ENCODE measurements around the gene TTC3. TPM values are rescaled to one million over a fixed set of nuclear protein-coding genes. Genes with fewer than 3 reads are reported as not detected.

TTC3 gene
- total and polyA plus RNA-seq, 2 of the 13 experiments (the other 11 are each of a cell fraction or from before 2014, with no cell fraction given): 55.7 to 108 TPM

- TF ChIP-seq ELF4 (CRISPR knock-in tag; IDR thresholded peaks at IDR 0.05; ENCODE audit: borderline replicate concordance): peak; percentile 95
- no peak for TF ChIP-seq ZNF766 (CRISPR knock-in tag; IDR thresholded peaks at IDR 0.05; ENCODE audit: borderline replicate concordance)
- no peak for TF ChIP-seq ZNF724P (CRISPR knock-in tag; IDR thresholded peaks at IDR 0.05; ENCODE audit: borderline replicate concordance)
- TF ChIP-seq JDP2 (CRISPR knock-in tag; IDR thresholded peaks at IDR 0.05; ENCODE audit: borderline replicate concordance): no peak; the same call in 1 of the 2 replicates
- no peak for TF ChIP-seq ZSCAN22 (CRISPR knock-in tag; IDR thresholded peaks at IDR 0.05)
- peak; percentile 96 for TF ChIP-seq SPEN (CRISPR knock-in tag; IDR thresholded peaks at IDR 0.05; ENCODE audit: low read depth)
- no peak for TF ChIP-seq NFE2 (CRISPR knock-in tag; IDR thresholded peaks at IDR 0.05)
- peak; percentile 24; the same call in 1 of the 2 replicates for TF ChIP-seq ZNF12 (CRISPR knock-in tag; IDR thresholded peaks at IDR 0.05)
- no peak for TF ChIP-seq SMYD3 (CRISPR knock-in tag; IDR thresholded peaks at IDR 0.05)
- no peak for TF ChIP-seq ZBTB7B (CRISPR knock-in tag; IDR thresholded peaks at IDR 0.05)
- TF ChIP-seq ZNF772 (CRISPR knock-in tag; IDR thresholded peaks at IDR 0.05): peak; percentile 89
- peak; percentile 97 for TF ChIP-seq KDM5B (CRISPR knock-in tag; IDR thresholded peaks at IDR 0.05; ENCODE audit: borderline replicate concordance)
- TF ChIP-seq, protein P1, sequence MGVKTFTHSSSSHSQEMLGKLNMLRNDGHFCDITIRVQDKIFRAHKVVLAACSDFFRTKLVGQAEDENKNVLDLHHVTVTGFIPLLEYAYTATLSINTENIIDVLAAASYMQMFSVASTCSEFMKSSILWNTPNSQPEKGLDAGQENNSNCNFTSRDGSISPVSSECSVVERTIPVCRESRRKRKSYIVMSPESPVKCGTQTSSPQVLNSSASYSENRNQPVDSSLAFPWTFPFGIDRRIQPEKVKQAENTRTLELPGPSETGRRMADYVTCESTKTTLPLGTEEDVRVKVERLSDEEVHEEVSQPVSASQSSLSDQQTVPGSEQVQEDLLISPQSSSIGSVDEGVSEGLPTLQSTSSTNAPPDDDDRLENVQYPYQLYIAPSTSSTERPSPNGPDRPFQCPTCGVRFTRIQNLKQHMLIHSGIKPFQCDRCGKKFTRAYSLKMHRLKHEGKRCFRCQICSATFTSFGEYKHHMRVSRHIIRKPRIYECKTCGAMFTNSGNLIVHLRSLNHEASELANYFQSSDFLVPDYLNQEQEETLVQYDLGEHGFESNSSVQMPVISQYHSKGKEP (CRISPR knock-in tag; IDR thresholded peaks at IDR 0.05): no peak
- 0 out of 2 replicates have a peak, but pooled peaks have one; percentile 47 for TF ChIP-seq MTF1 (CRISPR knock-in tag; IDR thresholded peaks at IDR 0.05)
- TF ChIP-seq ZBTB42 (CRISPR knock-in tag; IDR thresholded peaks at IDR 0.05): 0 out of 2 replicates have a peak, but pooled peaks have one; percentile 30
- peak; percentile 33; the same call in 1 of the 2 replicates for TF ChIP-seq CEBPG (CRISPR knock-in tag; IDR thresholded peaks at IDR 0.05)
- no peak for TF ChIP-seq NR1H2 (CRISPR knock-in tag; IDR thresholded peaks at IDR 0.05; ENCODE audit: borderline replicate concordance, low read depth)
- TF ChIP-seq, protein P2, sequence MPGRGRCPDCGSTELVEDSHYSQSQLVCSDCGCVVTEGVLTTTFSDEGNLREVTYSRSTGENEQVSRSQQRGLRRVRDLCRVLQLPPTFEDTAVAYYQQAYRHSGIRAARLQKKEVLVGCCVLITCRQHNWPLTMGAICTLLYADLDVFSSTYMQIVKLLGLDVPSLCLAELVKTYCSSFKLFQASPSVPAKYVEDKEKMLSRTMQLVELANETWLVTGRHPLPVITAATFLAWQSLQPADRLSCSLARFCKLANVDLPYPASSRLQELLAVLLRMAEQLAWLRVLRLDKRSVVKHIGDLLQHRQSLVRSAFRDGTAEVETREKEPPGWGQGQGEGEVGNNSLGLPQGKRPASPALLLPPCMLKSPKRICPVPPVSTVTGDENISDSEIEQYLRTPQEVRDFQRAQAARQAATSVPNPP (CRISPR knock-in tag; IDR thresholded peaks at IDR 0.05): no peak
- 0 out of 2 replicates have a peak, but pooled peaks have one; percentile 51 for TF ChIP-seq GZF1 (CRISPR knock-in tag; IDR thresholded peaks at IDR 0.05)
- TF ChIP-seq AHR (CRISPR knock-in tag; IDR thresholded peaks at IDR 0.05): no peak
- no peak for TF ChIP-seq HNF4A (CRISPR knock-in tag; IDR thresholded peaks at IDR 0.05)
- TF ChIP-seq, protein P3, sequence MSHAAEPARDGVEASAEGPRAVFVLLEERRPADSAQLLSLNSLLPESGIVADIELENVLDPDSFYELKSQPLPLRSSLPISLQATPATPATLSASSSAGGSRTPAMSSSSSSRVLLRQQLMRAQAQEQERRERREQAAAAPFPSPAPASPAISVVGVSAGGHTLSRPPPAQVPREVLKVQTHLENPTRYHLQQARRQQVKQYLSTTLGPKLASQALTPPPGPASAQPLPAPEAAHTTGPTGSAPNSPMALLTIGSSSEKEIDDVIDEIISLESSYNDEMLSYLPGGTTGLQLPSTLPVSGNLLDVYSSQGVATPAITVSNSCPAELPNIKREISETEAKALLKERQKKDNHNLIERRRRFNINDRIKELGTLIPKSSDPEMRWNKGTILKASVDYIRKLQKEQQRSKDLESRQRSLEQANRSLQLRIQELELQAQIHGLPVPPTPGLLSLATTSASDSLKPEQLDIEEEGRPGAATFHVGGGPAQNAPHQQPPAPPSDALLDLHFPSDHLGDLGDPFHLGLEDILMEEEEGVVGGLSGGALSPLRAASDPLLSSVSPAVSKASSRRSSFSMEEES (CRISPR knock-in tag; IDR thresholded peaks at IDR 0.05): peak; percentile 95
- TF ChIP-seq PHF8 (CRISPR knock-in tag; IDR thresholded peaks at IDR 0.05): peak; percentile 83
- peak; percentile 68; the same call in 1 of the 2 replicates for TF ChIP-seq ZNF614 (CRISPR knock-in tag; IDR thresholded peaks at IDR 0.05; ENCODE audit: borderline replicate concordance)
- TF ChIP-seq, protein P4, sequence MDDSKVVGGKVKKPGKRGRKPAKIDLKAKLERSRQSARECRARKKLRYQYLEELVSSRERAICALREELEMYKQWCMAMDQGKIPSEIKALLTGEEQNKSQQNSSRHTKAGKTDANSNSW (CRISPR knock-in tag; IDR thresholded peaks at IDR 0.05; ENCODE audit: borderline replicate concordance): peak; percentile 79; the same call in 1 of the 2 replicates
- TF ChIP-seq, protein P5, sequence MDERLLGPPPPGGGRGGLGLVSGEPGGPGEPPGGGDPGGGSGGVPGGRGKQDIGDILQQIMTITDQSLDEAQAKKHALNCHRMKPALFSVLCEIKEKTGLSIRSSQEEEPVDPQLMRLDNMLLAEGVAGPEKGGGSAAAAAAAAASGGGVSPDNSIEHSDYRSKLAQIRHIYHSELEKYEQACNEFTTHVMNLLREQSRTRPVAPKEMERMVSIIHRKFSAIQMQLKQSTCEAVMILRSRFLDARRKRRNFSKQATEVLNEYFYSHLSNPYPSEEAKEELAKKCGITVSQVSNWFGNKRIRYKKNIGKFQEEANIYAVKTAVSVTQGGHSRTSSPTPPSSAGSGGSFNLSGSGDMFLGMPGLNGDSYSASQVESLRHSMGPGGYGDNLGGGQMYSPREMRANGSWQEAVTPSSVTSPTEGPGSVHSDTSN (CRISPR knock-in tag; IDR thresholded peaks at IDR 0.05): no peak
- TF ChIP-seq FOXC1 (CRISPR knock-in tag; IDR thresholded peaks at IDR 0.05; ENCODE audit: borderline replicate concordance): 0 out of 2 replicates have a peak, but pooled peaks have one; percentile 21
Measured at GRCh38 chr21:37220981-37221664, 148.1 kb downstream of the TTC3 start (continued).

Measured in HepG2 (cell line).